Activated T-cell treated with anti-CD3 and anti-CD28 coated beads for 48 hours (primary cell): ENCODE data around the gene CEP72.
"Not testable (repeated sequence)": the region's sequence is repeated elsewhere in the genome, so short reads cannot be mapped to it uniquely, and the experiment has no call there.

Experiments
- DNase-seq: peaks from one replicate; pipeline ENCODE4 v3.0.0-alpha.2; 2020; ENCODE audit warnings: low read depth

The CEP72 gene

DNA sequence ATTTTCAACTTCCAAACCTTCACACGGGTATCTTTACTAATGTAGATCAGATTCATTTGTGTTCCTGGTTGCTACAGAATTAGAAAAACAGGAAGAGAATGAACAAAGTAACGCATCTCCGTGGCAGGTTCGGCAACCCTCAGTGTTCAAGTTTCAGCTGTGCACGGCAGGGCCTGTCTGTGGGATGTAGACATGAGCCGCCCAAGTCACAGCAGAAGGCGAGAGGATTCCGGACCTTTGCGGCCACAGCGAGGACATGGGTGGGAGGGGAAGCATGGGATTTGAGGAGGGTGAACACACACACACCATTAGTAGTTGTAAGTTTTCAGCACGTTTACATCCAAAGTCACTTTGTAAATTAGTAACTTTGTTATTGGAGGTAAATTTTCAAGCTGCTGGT lies 31.7 kb upstream of the CEP72 start:
- no peak for DNase-seq

DNA sequence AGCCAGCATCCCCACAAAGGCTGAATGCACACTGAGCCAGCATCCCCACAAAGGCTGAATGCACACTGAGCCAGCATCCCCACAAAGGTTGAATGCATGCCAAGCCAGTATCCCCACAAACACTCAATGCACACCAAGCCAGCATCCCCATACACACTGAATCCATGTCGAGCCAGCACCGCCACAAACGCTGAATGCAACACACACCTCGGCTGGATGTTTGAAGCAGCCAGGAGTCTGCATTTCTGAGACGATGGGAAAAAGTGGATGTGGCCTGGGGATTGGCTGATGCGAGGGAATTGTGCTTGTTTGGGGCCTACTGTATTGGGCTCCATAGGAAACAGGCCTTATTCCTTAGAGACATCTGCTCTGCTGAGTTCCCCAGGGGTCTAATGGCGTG lies 30.9 kb upstream of the CEP72 start:
- no peak for DNase-seq

DNA sequence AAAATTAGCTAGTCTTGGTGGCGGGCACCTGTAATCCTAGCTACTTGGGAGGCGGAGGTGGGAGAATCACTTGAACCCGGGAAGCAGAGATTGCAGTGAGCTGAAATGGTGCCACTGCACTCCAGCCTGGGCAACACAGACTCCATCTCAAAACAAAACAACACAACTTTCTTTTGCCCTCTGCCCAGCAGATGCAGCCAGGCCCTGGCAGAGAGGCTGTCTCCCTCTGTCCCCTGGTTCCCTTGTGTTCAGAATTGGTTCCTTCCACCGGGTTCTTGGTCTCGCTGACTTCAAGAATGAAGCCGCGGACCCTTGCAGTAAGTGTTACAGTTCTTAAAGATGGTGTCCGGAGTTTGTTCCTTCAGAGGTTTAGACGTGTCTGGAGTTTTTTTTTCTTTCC lies 30.2 kb upstream of the CEP72 start:
- no peak for DNase-seq

DNA sequence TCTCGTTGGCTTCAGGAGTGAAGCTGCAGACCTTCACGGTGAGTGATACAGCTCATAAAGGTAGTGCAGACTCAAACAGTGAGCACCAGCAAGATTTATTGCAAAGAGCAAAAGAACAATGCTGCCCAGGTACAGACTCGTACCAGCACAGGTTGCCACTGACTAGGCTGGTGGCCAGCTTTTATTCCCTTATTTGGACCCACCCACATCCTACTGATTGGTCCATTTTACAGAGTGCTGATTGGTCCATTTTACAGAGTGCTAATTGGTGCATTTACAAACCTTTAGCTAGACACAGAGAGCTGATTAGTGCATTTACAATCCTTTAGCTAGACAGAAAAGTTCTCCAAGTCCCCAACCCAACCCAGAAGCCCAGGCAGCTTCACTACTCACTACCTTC lies 29.7 kb upstream of the CEP72 start:
- not testable (repeated sequence) for DNase-seq

DNA sequence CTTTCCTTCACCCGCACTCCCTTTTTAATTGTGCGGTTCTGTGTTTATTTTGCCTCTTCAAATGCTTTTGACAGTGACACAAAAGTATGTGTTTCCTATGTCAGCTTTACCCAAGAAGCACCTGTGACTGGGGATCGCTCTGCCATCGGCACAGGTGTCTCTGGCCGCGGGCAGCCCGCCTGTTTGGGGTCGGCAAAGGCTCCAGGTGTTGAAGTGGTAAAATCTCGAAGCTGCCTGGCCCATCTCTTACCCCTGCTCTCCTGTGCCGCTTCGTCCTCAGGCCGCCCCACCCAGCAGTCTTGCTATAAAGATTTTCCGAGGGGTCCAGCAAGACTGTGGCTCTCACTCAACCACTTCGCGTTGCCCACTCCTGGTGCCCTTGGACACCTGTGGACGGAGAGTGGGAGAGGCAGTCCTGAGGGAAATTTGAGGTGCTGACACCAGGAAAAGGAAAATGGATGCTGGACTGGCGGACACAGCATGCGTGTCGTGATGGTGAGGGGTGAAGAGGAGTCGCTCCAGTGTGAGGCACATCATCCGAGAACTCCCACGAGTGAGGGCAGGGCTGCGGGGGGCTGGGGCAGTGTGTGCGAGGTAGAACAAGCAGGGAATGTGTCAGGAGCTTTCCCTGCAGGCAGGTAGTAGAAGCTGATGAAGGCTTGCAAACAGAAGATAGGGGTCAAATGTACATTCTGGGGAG lies 29.1 kb upstream of the CEP72 start:
- DNase-seq = no peak

DNA sequence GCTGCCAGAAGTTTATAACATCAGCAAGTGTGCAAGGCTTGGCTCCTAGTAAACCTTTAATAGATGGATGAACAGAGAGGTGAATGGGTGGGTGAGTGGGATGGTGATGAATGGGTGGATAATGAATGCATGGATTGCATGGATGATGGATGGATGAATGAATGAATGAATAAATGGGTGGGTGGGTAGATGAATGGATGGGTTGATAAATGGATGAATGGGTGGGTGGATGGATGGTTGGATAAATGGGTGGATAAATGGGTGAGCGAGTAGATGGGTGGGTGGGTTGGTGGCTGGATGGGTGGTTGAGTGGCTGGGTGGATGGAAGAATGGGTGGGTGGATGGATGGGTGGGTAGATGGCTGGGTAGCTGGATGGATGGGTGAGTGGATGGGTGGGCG lies 28.5 kb upstream of the CEP72 start:
- no peak for DNase-seq

DNA sequence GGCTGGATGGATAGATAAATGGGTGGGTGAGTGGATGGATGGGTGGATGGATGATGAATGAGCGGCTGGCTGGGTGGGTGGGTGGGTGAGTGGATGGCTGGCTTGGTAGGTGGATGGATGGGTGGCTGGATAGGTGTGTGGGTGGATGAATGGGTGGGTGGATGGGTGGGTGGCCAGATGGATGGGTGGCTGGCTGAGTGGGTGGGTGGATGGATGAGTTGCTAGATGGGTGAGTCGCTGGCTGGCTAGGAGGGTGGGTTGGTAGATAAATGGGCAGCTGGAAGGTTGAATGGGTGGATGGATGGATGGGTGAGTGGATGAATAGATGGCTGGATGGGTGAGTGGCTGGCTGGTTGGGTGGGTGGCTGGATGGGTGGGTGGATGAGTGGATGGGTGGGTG lies 27.9 kb upstream of the CEP72 start:
- DNase-seq = no peak

DNA sequence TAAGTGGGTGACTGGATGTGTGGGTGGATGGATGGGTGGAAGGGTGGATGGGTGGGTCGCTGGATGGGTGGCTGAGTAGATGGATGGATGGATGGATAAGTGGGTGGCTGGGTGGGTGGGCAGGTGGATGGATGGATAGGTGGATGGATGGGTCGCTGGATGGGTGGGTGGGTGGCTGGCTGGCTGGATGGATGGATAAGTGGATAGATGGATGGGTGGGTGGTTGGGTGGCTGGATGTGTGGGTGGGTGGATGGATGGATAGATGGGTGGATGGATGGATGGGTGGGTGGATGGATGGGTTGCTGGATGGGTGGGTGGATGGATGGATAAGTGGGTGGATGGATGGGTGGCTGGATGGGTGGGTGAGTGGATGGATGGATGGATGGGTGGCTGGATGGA lies 27.3 kb upstream of the CEP72 start:
- no peak for DNase-seq

DNA sequence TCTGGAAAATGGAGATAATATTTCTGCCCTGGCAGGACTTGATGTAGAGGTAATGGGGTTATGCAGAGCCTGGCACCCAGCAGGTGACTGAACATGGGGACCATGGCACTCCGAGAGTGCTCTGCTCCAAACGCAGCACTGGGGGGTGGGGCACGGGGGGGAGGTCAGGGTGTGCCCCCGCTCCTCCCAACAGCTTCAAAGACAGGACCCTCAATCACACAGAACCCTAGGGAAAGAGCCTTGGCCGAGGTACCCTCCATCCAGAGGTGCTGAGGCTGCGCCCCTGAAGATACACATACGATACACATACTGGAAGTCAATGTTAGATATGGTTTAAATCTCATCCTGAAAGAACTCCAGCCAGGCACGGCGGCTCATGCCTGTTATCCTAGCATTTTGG lies 26.6 kb upstream of the CEP72 start:
- DNase-seq = no peak

DNA sequence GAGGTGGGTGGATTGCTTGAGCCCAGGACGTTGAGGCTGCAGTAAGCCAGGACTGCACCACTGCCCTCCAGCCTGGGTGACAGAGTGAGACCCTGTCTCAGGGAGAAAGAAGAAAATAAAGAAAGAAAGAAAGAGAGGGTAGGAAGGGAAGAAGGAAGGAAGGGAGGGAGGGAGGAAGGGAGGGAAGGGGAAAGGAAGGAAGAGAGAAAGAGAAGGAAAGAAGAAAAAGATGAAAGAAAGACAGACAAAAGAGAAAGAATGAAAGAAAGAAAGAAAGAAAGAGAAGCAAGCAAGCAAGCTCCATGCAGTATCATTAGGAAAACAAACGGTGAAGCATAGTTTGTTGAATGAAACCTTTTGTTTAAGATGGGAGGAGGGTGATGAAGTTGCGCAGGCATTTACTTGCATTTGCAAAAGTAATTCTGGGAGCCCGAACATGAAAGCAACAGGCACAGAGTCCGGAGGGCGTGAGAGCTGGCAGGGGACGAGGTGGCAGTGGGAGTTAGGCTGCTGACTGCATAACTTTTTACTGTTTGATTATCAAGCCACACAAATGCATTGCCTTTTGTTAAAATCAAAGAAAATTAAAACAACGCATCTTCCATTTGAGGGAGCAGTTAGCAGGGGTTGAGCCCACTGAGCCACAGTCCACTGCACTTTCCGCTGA lies 26.0 kb upstream of the CEP72 start:
- DNase-seq = no peak

DNA sequence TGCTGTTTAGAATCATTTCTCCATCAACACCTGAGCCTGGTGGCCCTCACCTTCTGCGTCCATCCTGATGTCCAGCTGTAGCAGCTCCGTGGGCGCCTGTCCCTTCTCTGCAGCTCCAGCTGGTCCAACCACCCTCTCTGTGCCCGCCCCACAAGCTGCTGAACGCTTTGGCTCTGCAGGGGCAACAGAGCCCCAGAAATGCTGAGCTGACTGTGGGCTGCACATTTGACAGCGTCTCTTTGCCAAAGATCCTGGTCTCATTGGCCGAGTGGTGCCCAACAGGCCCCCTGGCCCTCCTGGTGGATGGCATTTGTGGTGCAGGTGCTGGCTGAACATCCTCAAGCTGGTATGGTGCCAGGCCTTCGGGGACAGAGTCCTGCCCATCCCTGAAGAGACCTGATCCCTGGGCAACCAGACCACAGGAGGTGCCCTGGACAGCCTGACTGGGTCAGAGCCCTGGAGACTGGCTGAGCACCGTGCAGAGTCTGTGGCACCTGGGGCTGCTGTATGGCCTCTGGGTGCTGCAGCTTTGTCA lies 25.3 kb upstream of the CEP72 start:
- DNase-seq = no peak

DNA sequence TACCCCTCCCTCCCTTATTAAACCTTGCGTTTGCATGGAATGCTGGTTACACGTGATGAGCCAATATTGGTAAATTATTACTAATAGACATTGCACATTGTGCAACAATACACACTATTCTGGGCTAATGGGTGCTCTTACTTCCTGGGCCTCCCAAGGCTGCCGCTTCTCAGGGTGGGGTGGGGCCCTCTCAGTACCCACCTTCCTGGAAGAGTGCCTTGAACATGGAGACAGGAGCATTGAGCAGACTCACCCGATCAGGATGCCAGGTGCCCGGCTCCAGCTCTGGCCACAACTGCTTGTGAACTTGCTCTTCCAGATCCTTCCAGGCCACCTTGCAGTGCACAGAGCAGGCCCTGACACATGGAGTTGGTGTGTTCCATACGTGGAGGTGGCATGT lies 24.7 kb upstream of the CEP72 start:
- DNase-seq = no peak

DNA sequence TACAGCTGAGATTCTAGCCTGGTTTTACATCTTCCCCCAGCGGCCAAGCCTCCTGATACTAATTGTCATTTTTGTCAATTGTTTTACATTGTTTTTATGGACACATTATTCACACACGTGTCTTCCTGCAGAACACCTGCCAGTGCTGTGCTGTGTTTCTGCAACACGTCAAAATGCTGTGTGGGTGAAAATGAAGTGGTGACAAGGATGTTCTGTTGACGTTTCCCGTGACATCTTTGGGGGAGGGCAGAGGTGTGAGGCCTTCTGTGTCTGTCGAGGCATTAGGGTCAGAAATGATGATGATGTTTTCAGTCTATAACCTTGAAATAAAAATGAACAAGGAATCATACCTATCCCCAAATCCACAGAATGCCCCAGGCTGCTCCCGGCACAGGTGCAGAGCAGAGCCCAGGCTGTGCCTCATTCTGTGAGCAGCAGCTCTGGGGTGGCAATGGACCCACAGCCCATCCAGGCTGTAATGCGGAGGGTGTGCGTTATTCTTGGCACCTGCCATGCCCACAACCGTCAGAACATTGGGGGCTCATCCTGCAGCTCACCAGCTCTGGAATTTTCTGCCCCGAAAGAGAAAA lies 23.6 kb upstream of the CEP72 start:
- DNase-seq = no peak

DNA sequence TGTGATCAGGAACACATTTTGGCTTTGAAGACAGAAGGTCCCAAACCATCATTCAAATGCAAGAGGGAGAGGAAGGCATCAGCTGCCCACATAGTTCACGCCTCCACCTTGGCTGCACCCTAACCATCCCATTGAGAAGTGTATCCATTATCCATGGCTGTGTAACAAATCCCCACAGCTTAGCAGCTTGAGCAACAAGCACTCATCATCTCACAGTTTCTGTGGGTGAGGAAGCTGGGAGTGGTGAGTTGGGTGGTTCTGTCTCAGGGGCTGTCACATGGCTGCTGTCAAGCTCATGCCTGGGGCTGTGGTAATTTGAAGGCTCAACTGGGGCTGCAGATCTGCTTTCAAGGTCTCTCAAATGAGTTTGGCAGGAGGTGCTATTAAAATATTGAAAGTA lies 23.0 kb upstream of the CEP72 start:
- DNase-seq = no peak

DNA sequence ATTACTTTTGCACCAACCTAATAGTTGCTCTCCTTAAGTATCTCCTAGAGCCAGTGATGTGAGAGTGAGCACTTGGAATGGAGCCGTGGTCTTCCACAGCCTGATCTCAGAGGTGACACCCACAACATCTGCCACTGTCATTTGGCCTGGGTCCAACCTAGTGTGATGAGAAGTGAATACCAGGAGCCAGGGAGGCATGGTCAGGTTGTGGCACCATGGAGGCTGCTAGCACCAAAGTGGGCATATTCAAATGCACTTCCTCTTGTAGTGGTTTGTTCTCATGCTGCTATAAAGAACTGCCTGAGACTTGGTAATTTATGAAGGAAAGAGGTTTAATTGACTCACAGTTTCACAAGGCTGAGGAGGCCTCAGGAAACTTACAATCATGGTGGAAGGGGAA lies 22.6 kb upstream of the CEP72 start:
- DNase-seq = no peak

DNA sequence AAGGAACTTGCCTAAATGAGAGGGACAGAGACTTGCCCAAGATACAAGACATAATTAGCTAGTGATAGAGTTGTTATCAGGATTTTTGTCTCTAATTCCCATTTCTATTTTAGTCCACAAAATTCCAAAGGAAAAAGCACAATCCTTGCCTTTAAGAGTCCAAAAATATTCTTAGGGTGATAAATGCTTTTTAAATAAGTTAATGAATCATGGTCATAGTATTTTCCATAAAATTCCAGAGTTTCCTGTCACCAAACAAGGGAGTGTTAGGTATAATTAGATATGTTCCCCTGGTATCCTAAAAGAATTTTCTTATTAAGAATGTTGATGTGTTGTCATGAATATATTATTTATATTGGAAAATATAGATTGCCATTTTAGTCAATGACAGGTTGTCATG lies 21.8 kb upstream of the CEP72 start:
- no peak for DNase-seq

DNA sequence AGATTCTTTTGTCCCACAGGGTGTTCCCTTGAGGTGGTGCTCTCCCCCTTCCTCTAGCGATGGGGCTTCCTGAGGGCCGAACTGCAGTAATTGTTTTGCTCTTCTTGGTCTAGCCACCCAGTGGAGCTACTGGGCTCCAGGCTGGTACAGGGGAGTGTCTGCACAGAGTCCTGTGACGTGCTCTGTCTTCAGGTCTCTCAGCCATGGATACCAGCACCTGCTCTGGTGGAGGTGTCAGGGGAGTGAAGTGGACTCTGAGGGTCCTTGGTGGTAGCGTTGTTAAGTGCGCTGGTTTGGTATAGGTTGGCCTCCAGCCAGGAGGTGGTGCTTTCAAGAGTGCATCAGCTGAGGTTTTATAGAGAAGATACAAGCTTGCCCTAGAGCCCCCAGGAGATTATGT lies 20.4 kb upstream of the CEP72 start:
- DNase-seq = no peak

DNA sequence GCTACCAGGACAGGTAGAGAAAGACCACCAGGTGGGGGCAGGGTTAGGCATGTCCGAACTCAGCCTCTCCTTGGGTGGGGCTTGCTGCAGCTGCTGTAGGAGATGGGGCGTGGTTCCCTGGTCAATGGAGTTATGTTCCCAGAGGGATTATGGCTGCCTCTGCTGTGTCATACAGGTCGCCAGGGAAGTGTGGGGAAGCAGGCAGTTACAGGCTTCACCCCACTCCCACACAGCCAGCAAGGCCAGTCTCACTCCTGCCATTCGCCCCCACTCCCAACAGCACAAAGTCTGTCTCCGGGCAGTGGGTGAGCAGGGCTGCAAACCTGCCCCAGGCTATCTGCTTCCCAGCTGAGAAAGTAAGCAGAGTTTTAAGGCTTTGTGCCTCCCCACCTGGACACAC lies 20.0 kb upstream of the CEP72 start:
- DNase-seq = no peak

DNA sequence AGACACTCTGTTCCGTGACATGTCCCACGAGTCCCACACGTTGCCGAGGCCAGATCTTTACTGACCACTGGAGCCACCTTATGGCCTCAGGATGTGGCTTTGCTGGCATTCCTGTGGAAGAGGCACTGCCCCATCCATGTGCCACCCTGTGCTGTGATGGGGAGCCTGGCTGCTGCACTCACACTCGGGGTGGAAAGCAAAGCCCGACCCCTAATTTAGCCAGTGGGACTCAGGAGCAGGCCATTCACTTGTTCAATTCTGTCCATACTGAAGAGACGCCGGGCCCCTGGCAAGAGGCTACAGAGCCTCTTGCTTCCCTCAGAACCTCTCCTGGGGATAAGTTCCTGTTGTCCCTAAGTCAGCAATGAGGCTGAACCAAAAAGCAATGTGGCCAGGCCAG lies 18.6 kb upstream of the CEP72 start:
- no peak for DNase-seq

DNA sequence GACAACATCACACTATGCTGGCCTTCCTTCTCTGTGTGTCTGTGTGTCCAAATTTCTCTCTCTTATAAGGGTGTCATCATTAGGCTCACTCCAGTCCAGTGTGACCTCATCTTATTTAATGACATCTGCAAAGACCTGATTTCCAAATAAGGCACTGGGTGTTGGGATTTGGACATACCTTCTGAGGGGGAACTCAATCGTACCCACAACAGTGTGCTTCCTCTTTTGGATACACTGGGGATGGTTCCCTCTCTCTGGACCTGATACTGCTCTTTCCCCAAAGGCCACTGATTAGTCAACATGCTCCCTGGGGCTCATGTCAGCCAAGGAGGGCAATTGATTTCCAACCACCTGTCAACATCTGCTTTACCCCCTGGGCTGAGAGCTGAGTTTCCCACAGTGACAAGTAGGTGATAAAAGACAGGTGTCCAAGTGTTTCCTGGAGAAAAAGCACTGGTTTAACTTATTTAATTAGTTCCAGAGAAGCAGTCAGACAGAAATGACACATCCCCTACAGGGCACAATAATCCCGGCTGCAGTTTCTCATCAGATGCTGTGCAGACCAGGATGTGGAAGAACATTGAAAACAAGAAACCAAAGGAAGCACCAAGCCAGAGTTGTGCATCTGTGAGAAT lies 17.8 kb upstream of the CEP72 start:
- no peak for DNase-seq

DNA sequence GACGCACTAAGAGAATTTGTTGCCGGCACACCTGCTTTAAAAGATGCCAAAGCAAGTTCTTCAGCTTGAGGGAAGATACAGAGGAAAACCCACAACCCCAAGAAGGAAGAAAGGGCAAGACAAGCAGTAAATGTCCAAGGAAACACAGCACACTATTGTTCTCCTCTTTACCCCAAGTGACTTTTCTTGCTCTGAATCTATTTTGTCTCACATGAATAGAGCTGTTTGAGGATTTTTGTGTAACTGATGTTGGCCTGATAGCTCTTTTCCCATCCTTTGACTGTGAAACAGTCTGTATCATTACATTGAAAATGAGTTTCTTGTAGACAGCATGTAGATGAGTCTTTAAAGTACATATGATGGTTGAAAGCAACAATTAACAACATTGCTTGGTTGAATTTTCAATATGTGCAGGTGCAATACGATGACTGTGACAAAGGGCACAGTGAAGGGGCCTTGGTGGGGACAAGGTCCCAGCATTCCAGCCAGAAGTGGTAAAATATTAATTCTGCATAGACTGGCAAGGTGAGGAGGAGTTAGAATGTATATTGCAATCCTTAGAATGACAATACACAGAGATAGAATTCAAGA lies 16.8 kb upstream of the CEP72 start:
- DNase-seq = no peak

DNA sequence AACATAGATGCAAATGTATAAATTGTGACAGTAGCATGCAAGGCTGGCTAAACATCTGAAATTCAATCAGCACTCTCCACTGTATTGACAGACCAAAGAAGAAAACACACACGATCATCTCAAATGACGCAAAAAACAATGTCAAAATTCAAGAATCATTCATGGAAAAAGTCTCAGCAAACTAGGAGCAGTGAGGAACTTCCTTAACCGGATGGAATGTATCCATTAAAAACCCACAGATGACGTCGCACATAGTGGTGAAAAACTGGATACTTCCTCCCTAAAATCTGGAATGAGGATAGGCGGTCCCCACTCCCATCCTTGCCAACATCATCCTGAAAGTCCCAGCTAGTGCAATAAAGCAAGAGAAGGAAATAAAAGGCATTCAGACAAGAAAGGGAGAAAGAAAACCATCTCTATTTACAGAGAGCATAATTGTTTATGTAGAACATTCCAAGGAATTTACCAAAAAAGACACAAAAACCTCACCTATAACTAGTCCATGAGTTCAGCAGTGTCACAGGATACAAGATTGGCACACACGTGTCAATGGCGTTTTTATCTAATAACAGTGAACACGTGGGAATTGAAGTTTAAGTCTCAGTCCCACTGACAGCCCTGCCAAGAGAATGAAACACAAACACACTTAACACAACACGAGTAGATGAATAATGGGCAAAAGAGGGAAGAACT lies 14.1 kb upstream of the CEP72 start:
- DNase-seq = no peak
